ENCODE data around the gene CPOX. TPM values are rescaled to one million over a fixed set of nuclear protein-coding genes. Genes with fewer than 3 reads are reported as not detected.
A peak's percentile ranks its signal among the peaks of the same experiment; 100 is the strongest.

Gene CPOX
- total RNA-seq, 2 experiments from 2014 or later, result 40.5 to 45.3 TPM

GRCh38 chr3:98588065-98588464 lies 5.3 kb downstream of the CPOX start:
- no peak for TF ChIP-seq CTCF (IDR thresholded peaks at IDR 0.05)
- intact Hi-C loops (cut with micrococcal nuclease), result no loop called here
- peaks cover 72% of the 10 kb centered on the region for H3K36me3 Mint-ChIP-seq (ENCODE audit: low read depth)
- H3K27me3 Mint-ChIP-seq, result no peaks in the 10 kb centered on the region
- CTCF ChIA-PET, result interaction anchor here (0.6 to 7.8 kb wide), 5 partner anchors 7 to 38 kb away, joined by 3 to 44 read pairs (median 6); no protein-coding TSS in a partner anchor
- no peak overlapping the region for H3K4me3 Mint-ChIP-seq
- ATAC-seq, result no peak
- no peak for DNase-seq
- H3K27ac Mint-ChIP-seq, result no peak overlapping the region
- POLR2A ChIA-PET, result no interaction called here
- no peaks in the 10 kb centered on the region for H3K9me3 Mint-ChIP-seq
- peaks cover 44% of the 10 kb centered on the region for H3K4me1 Mint-ChIP-seq (ENCODE audit: low read depth)

- H3K4me3 Mint-ChIP-seq, result no peak overlapping the region
- DNase-seq (no peak), ATAC-seq (no peak)
- peaks cover 76% of the 10 kb centered on the region for H3K36me3 Mint-ChIP-seq (ENCODE audit: low read depth)
- H3K27ac Mint-ChIP-seq, result no peak overlapping the region
- no peak for TF ChIP-seq CTCF (IDR thresholded peaks at IDR 0.05)
- H3K4me1 Mint-ChIP-seq (ENCODE audit: low read depth), result peaks cover 44% of the 10 kb centered on the region
- H3K27me3 Mint-ChIP-seq, result no peaks in the 10 kb centered on the region
- ChIA-PET POLR2A (interaction anchor here (1.1 kb wide), 1 partner anchor 66 kb away, joined by 3 read pairs; no protein-coding TSS in a partner anchor), CTCF (interaction anchor here (0.6 to 1.9 kb wide), 5 partner anchors 8 to 69 kb away, joined by 3 to 7 read pairs (median 4); no protein-coding TSS in a partner anchor)
- intact Hi-C loops (cut with micrococcal nuclease), result no loop called here
- H3K9me3 Mint-ChIP-seq, result no peaks in the 10 kb centered on the region
Observed at GRCh38 chr3:98587654-98588053, 5.8 kb downstream of the CPOX start.

- peaks cover 26% of the 10 kb centered on the region for H3K4me1 Mint-ChIP-seq (ENCODE audit: low read depth)
- no peaks in the 10 kb centered on the region for H3K27me3 Mint-ChIP-seq
- ATAC-seq, result no peak
- DNase-seq, result no peak
- intact Hi-C loops (cut with micrococcal nuclease), result no loop called here
- POLR2A ChIA-PET, result no interaction called here
- H3K9me3 Mint-ChIP-seq, result no peaks in the 10 kb centered on the region
- CTCF ChIA-PET, result interaction anchor here (0.8 kb wide), 1 partner anchor 254 kb away, joined by 3 read pairs; no protein-coding TSS in a partner anchor
- H3K36me3 Mint-ChIP-seq (ENCODE audit: low read depth), result peaks cover 70% of the 10 kb centered on the region
- TF ChIP-seq CTCF (IDR thresholded peaks at IDR 0.05), result no peak
- no peak overlapping the region for H3K27ac Mint-ChIP-seq
- no peak overlapping the region for H3K4me3 Mint-ChIP-seq
Observed at GRCh38 chr3:98584547-98584946, 8.9 kb downstream of the CPOX start.

GRCh38 chr3:98583766-98584165 lies 9.6 kb downstream of the CPOX start:
- H3K27ac Mint-ChIP-seq, result peak overlapping the region; percentile 22
- H3K4me3 Mint-ChIP-seq, result no peak overlapping the region
- no peaks in the 10 kb centered on the region for H3K9me3 Mint-ChIP-seq
- TF ChIP-seq CTCF (IDR thresholded peaks at IDR 0.05), result no peak
- DNase-seq (no peak), ATAC-seq (no peak)
- intact Hi-C loops (cut with micrococcal nuclease), result no loop called here
- peaks cover 65% of the 10 kb centered on the region for H3K36me3 Mint-ChIP-seq (ENCODE audit: low read depth)
- CTCF ChIA-PET, result no interaction called here
- no peaks in the 10 kb centered on the region for H3K27me3 Mint-ChIP-seq
- POLR2A ChIA-PET, result no interaction called here
- H3K4me1 Mint-ChIP-seq (ENCODE audit: low read depth), result peaks cover 21% of the 10 kb centered on the region

- CTCF ChIA-PET, result interaction anchor here (1.3 to 2.1 kb wide), 3 partner anchors 10 to 16 kb away, joined by 4 to 5 read pairs (median 5); partner anchors contain the start of gene CPOX
- POLR2A ChIA-PET, result interaction anchor here (1.4 kb wide), 1 partner anchor 10 kb away, joined by 3 read pairs; no protein-coding TSS in a partner anchor
- Mint-ChIP-seq H3K4me1 (ENCODE audit: low read depth) (peaks cover 32% of the 10 kb centered on the region), H3K27me3 (no peaks in the 10 kb centered on the region), H3K9me3 (no peaks in the 10 kb centered on the region), H3K36me3 (ENCODE audit: low read depth) (peaks cover 64% of the 10 kb centered on the region), H3K27ac (no peak overlapping the region), H3K4me3 (no peak overlapping the region)
- DNase-seq, result no peak
- no peak for TF ChIP-seq CTCF (IDR thresholded peaks at IDR 0.05)
- ATAC-seq, result no peak
- intact Hi-C loops (cut with micrococcal nuclease), result no loop called here
Observed at GRCh38 chr3:98582042-98582441, 11.4 kb downstream of the CPOX start.
